Effector memory CD8-positive, alpha-beta T cell (primary cell): ENCODE data around the gene MYOZ3.
A peak's percentile ranks its signal among the peaks of the same experiment; 100 is the strongest.

ENCODE experiments used
- ATAC-seq: fragments of 150-1000 bp; cut with Tn5 transposase; replicated peaks from 2 replicates; pipeline ENCODE4 v1.10.0; 2021; ENCODE audit warnings: mild to moderate bottlenecking, moderate library complexity
- DNase-seq, 3 experiments: peaks; one replicate each; pipeline ENCODE4 v3.0.0; 2021
- H3K27ac Mint-ChIP-seq, 2 donors: one replicate each; pipeline ENCODE4 v1.8.0; 2022; ENCODE audit warnings: mild to moderate bottlenecking in 2 of 2, mixed read lengths in 2 of 2, moderate library complexity in 2 of 2
- H3K27me3 Mint-ChIP-seq, 2 donors: one replicate each; pipeline ENCODE4 v1.8.0; 2022; ENCODE audit warnings: mixed read lengths in 2 of 2
- H3K36me3 Mint-ChIP-seq: one replicate; pipeline ENCODE4 v1.8.0; 2022; ENCODE audit warnings: mild to moderate bottlenecking, moderate library complexity, mixed read lengths; ENCODE audit not compliant: insufficient read depth
- H3K4me1 Mint-ChIP-seq, 2 donors: one replicate each; pipeline ENCODE4 v1.8.0; 2022; ENCODE audit warnings: low read depth in 2 of 2, mixed read lengths in 2 of 2
- H3K4me3 Mint-ChIP-seq, 2 donors: one replicate each; pipeline ENCODE4 v1.8.0; 2022; ENCODE audit warnings: mild to moderate bottlenecking in 2 of 2, mixed read lengths in 2 of 2, moderate library complexity in 2 of 2
- H3K9me3 Mint-ChIP-seq, 2 donors: one replicate each; pipeline ENCODE4 v1.8.0; 2022; ENCODE audit warnings: mixed read lengths in 2 of 2

The MYOZ3 gene

GRCh38 chr5:150641824-150642566 is 19.1 kb upstream of the MYOZ3 start:
- Mint-ChIP-seq H3K4me1 (no peaks in the 10 kb centered on the region), H3K36me3 (peaks cover 3% of the 10 kb centered on the region), H3K27me3 (peaks cover 37 to 55% of the 10 kb centered on the region in 2 donors), H3K27ac (no peak overlapping the region), H3K9me3 (no peaks in the 10 kb centered on the region), H3K4me3 (no peak overlapping the region)
- DNase-seq (no peak), ATAC-seq (no peak)

GRCh38 chr5:150642567-150642927 is 18.5 kb upstream of the MYOZ3 start:
- Mint-ChIP-seq H3K4me3 (no peak overlapping the region), H3K4me1 (no peaks in the 10 kb centered on the region), H3K27ac (no peak overlapping the region), H3K9me3 (no peaks in the 10 kb centered on the region), H3K36me3 (peaks cover 3% of the 10 kb centered on the region), H3K27me3 (peaks cover 37 to 56% of the 10 kb centered on the region in 2 donors)
- no peak for DNase-seq
- ATAC-seq = no peak

- Mint-ChIP-seq H3K9me3 (no peaks in the 10 kb centered on the region), H3K27ac (no peak overlapping the region), H3K4me1 (no peaks in the 10 kb centered on the region), H3K36me3 (peaks cover 3% of the 10 kb centered on the region), H3K4me3 (no peak overlapping the region), H3K27me3 (peaks cover 36 to 53% of the 10 kb centered on the region in 2 donors)
- ATAC-seq = no peak
- DNase-seq = no peak
Observed at GRCh38 chr5:150642991-150643710, 17.9 kb upstream of the MYOZ3 start.

- Mint-ChIP-seq H3K36me3 (peaks cover 3% of the 10 kb centered on the region), H3K27me3 (peaks cover 36 to 52% of the 10 kb centered on the region in 2 donors), H3K4me1 (no peaks in the 10 kb centered on the region), H3K4me3 (no peak overlapping the region), H3K27ac (no peak overlapping the region), H3K9me3 (no peaks in the 10 kb centered on the region)
- ATAC-seq = no peak
- DNase-seq = no peak
Observed at GRCh38 chr5:150644058-150644457, 17.0 kb upstream of the MYOZ3 start.

GRCh38 chr5:150644514-150644913 is 16.5 kb upstream of the MYOZ3 start:
- no peak overlapping the region for H3K27ac Mint-ChIP-seq
- H3K27me3 Mint-ChIP-seq = peaks cover 36 to 52% of the 10 kb centered on the region in 2 donors
- ATAC-seq (no peak), DNase-seq (no peak)
- no peak overlapping the region for H3K4me3 Mint-ChIP-seq
- no peaks in the 10 kb centered on the region for H3K4me1 Mint-ChIP-seq
- H3K36me3 Mint-ChIP-seq = peaks cover 3% of the 10 kb centered on the region
- no peaks in the 10 kb centered on the region for H3K9me3 Mint-ChIP-seq

- no peaks in the 10 kb centered on the region for H3K9me3 Mint-ChIP-seq
- no peak overlapping the region for H3K27ac Mint-ChIP-seq
- no peaks in the 10 kb centered on the region for H3K4me1 Mint-ChIP-seq
- peaks cover 32 to 46% of the 10 kb centered on the region in 2 donors for H3K27me3 Mint-ChIP-seq
- ATAC-seq (no peak), DNase-seq (no peak)
- peaks cover 3% of the 10 kb centered on the region for H3K36me3 Mint-ChIP-seq
- no peak overlapping the region for H3K4me3 Mint-ChIP-seq
Observed at GRCh38 chr5:150645070-150645700, 15.9 kb upstream of the MYOZ3 start.

- Mint-ChIP-seq H3K4me3 (no peak overlapping the region), H3K9me3 (no peaks in the 10 kb centered on the region), H3K36me3 (peaks cover 3% of the 10 kb centered on the region), H3K4me1 (no peaks in the 10 kb centered on the region), H3K27ac (peak overlapping the region in 1 of 2 donors; percentile 38), H3K27me3 (peaks cover 19 to 30% of the 10 kb centered on the region in 2 donors)
- ATAC-seq = no peak
- DNase-seq = no peak
Observed at GRCh38 chr5:150647275-150648251, 13.5 kb upstream of the MYOZ3 start.

- DNase-seq = no peak
- Mint-ChIP-seq H3K36me3 (peaks cover 3% of the 10 kb centered on the region), H3K4me1 (no peaks in the 10 kb centered on the region), H3K27ac (no peak overlapping the region), H3K9me3 (no peaks in the 10 kb centered on the region), H3K4me3 (no peak overlapping the region), H3K27me3 (peaks cover 12 to 30% of the 10 kb centered on the region in 2 donors)
- no peak for ATAC-seq
Observed at GRCh38 chr5:150648294-150649107, 12.6 kb upstream of the MYOZ3 start.

- Mint-ChIP-seq H3K36me3 (no peaks in the 10 kb centered on the region), H3K9me3 (no peaks in the 10 kb centered on the region), H3K27ac (no peak overlapping the region), H3K4me3 (no peak overlapping the region), H3K4me1 (peaks cover 0 to 1% of the 10 kb centered on the region in 2 donors), H3K27me3 (peaks cover 12 to 26% of the 10 kb centered on the region in 2 donors)
- no peak for DNase-seq
- ATAC-seq = no peak
Observed at GRCh38 chr5:150649108-150650020, 11.7 kb upstream of the MYOZ3 start.

GRCh38 chr5:150650021-150651006 is 10.7 kb upstream of the MYOZ3 start:
- Mint-ChIP-seq H3K27ac (no peak overlapping the region), H3K4me3 (no peak overlapping the region), H3K9me3 (no peaks in the 10 kb centered on the region), H3K27me3 (peaks cover 7 to 18% of the 10 kb centered on the region in 2 donors), H3K4me1 (peaks cover 0 to 1% of the 10 kb centered on the region in 2 donors), H3K36me3 (no peaks in the 10 kb centered on the region)
- ATAC-seq (no peak), DNase-seq (no peak)

GRCh38 chr5:150651382-150651781 is 9.7 kb upstream of the MYOZ3 start:
- ATAC-seq = no peak
- no peak for DNase-seq
- H3K36me3 Mint-ChIP-seq = no peaks in the 10 kb centered on the region
- H3K4me3 Mint-ChIP-seq = no peak overlapping the region
- H3K9me3 Mint-ChIP-seq = no peaks in the 10 kb centered on the region
- no peak overlapping the region for H3K27ac Mint-ChIP-seq
- H3K27me3 Mint-ChIP-seq = peaks cover 7 to 18% of the 10 kb centered on the region in 2 donors
- H3K4me1 Mint-ChIP-seq = peaks cover 0 to 1% of the 10 kb centered on the region in 2 donors
